HepG2 (cell line): ENCODE measurements around the gene UCKL1. TPM values are rescaled to one million over a fixed set of nuclear protein-coding genes. Genes with fewer than 3 reads are reported as not detected.

ENCODE experiments used
- microRNA counts: library from miRNA; unstranded; fragments of <30 nt; microRNA quantifications from one replicate; lab custom pipeline; 2015
- microRNA-seq: library from miRNA; unstranded; fragments of <30 nt; microRNA quantifications from one replicate; pipeline ENCODE4, GENCODE V29; 2020
- polyA plus RNA-seq, 8 experiments: library from polyadenylated mRNA; depleted of rRNA in 3 of 8; stranded (reverse) in 7 of 8; unstranded in 1 of 8; fragments of >200 nt; fragmentation: Illumina TruSeq in 4 of 8; extraction: Trizol in 4 of 8; gene quantifications; 2 replicates each; pipeline versions ENCODE4 v1.2.1 to v1.2.3, GENCODE V29; 2011 to 2016; ENCODE audit warnings: low read depth in 4 of 8, missing spikeins in 1 of 8, mixed read lengths in 1 of 8; ENCODE audit not compliant: insufficient read depth in 1 of 8
- small RNA-seq, 3 experiments: library from RNA; depleted of rRNA; stranded (forward); fragments of <200 nt; gene quantifications; one replicate each; pipeline ENCODE3, GENCODE V24; 2012; ENCODE audit warnings: low read depth in 2 of 3, low replicate concordance in 1 of 3; ENCODE audit not compliant: insufficient read length in 3 of 3, insufficient read depth in 2 of 3
- total RNA-seq, 5 experiments: library from RNA; depleted of rRNA; stranded (reverse); fragments of >200 nt; fragmentation: Illumina TruSeq; extraction: Trizol; gene quantifications; 2 replicates each; pipeline ENCODE4 v1.2.3, GENCODE V29; 2016; ENCODE audit warnings: low read depth in 1 of 5

The UCKL1 gene
- total and polyA plus RNA-seq, 2 of the 13 experiments (the other 11 are each of a cell fraction or from before 2014, with no cell fraction given) = 50.2 to 126 TPM

MicroRNA genes within 50 kb of the gene (microRNA counts, 767-probe panel; counts per million panel counts)
- microRNA hsa-miR-1914-5p (lab: Ali Mortazavi, UCI) = not detected
- microRNA hsa-miR-647 (lab: Ali Mortazavi, UCI) = not detected
- not detected for microRNA hsa-miR-941 (lab: Ali Mortazavi, UCI)

Small RNA genes within 50 kb of the gene (microRNA-seq; reads per million reads assigned to microRNA genes)
- gene MIR1914 = 7.5 reads per million, percentile 41 among the genes with 10 or more reads in this experiment
- not detected for gene MIR647
- not detected for gene MIR941-1
- gene MIR941-2 = not detected
- gene MIR941-3 = not detected
- gene MIR941-4 = not detected
- not detected for gene MIR941-5

Small RNA genes within 50 kb of the gene (small RNA-seq; reads per million reads assigned to genes)
- 0 reads per million in 3 experiments for gene MIR647
- 0 reads per million in 3 experiments for gene MIR941-2
- gene MIR941-4 = 0 reads per million in 3 experiments
- 0 reads per million in 3 experiments for gene MIR941-5
- gene RNU1-134P = 2.3 to 616 (median 40.7) reads per million in 3 experiments

Other genes starting within 250 kb of the UCKL1 start
- gene ARFRP1, start 248.4 kb downstream of the UCKL1 start, total RNA-seq (2016; rRNA removed; fragmentation: Illumina TruSeq; extraction: Trizol) = 33.7 and 51.1 TPM in 2 replicates
- gene ARFRP1, start 248.4 kb downstream of the UCKL1 start, polyA plus RNA-seq (2011; rRNA removed) = 32.0 and 42.8 TPM in 2 replicates
- gene ZGPAT, start 248.4 kb downstream of the UCKL1 start, total RNA-seq (2016; rRNA removed; fragmentation: Illumina TruSeq; extraction: Trizol) = 40.2 and 41.9 TPM in 2 replicates
- gene ZGPAT, start 248.4 kb downstream of the UCKL1 start, polyA plus RNA-seq (2011; rRNA removed) = 23.0 and 32.8 TPM in 2 replicates
- 51.5 and 61.5 TPM in 2 replicates for gene LIME1, start 219.8 kb downstream of the UCKL1 start, total RNA-seq (2016; rRNA removed; fragmentation: Illumina TruSeq; extraction: Trizol)
- 13.0 and 23.5 TPM in 2 replicates for gene LIME1, start 219.8 kb downstream of the UCKL1 start, polyA plus RNA-seq (2011; rRNA removed)
- 47.4 and 91.4 TPM in 2 replicates for gene SLC2A4RG, start 216.6 kb downstream of the UCKL1 start, total RNA-seq (2016; rRNA removed; fragmentation: Illumina TruSeq; extraction: Trizol)
- gene SLC2A4RG, start 216.6 kb downstream of the UCKL1 start, polyA plus RNA-seq (2011; rRNA removed) = 95.9 and 105 TPM in 2 replicates
- 10.9 and 13.5 TPM in 2 replicates for gene ZBTB46, start 125.2 kb downstream of the UCKL1 start, total RNA-seq (2016; rRNA removed; fragmentation: Illumina TruSeq; extraction: Trizol)
- 1.6 and 2.7 TPM in 2 replicates for gene ZBTB46, start 125.2 kb downstream of the UCKL1 start, polyA plus RNA-seq (2011; rRNA removed)
- not detected in 2 replicates for gene ABHD16B, start 94.9 kb downstream of the UCKL1 start, total RNA-seq (2016; rRNA removed; fragmentation: Illumina TruSeq; extraction: Trizol)
- gene ABHD16B, start 94.9 kb downstream of the UCKL1 start, polyA plus RNA-seq (2011; rRNA removed) = not detected in 2 replicates
- gene TPD52L2, start 91.1 kb downstream of the UCKL1 start, total RNA-seq (2016; rRNA removed; fragmentation: Illumina TruSeq; extraction: Trizol) = 156 and 187 TPM in 2 replicates
- gene TPD52L2, start 91.1 kb downstream of the UCKL1 start, polyA plus RNA-seq (2011; rRNA removed) = 184 and 198 TPM in 2 replicates
- gene DNAJC5, start 61.3 kb downstream of the UCKL1 start, total RNA-seq (2016; rRNA removed; fragmentation: Illumina TruSeq; extraction: Trizol) = 54.3 and 64.5 TPM in 2 replicates
- gene DNAJC5, start 61.3 kb downstream of the UCKL1 start, polyA plus RNA-seq (2011; rRNA removed) = 42.8 and 51.8 TPM in 2 replicates
- 22.0 and 30.6 TPM in 2 replicates for gene ZNF512B, start 13.5 kb upstream of the UCKL1 start, total RNA-seq (2016; rRNA removed; fragmentation: Illumina TruSeq; extraction: Trizol)
- 11.5 and 16.4 TPM in 2 replicates for gene ZNF512B, start 13.5 kb upstream of the UCKL1 start, polyA plus RNA-seq (2011; rRNA removed)
- 5.1 and 6.1 TPM in 2 replicates for gene SAMD10, start 23.2 kb upstream of the UCKL1 start, total RNA-seq (2016; rRNA removed; fragmentation: Illumina TruSeq; extraction: Trizol)
- 11.0 and 11.8 TPM in 2 replicates for gene SAMD10, start 23.2 kb upstream of the UCKL1 start, polyA plus RNA-seq (2011; rRNA removed)
- gene PRPF6, start 24.7 kb upstream of the UCKL1 start, total RNA-seq (2016; rRNA removed; fragmentation: Illumina TruSeq; extraction: Trizol) = 101 and 127 TPM in 2 replicates
- gene PRPF6, start 24.7 kb upstream of the UCKL1 start, polyA plus RNA-seq (2011; rRNA removed) = 63.7 and 65.3 TPM in 2 replicates
- gene C20orf204, start 79.8 kb upstream of the UCKL1 start, total RNA-seq (2016; rRNA removed; fragmentation: Illumina TruSeq; extraction: Trizol) = 36.8 and 80.0 TPM in 2 replicates
- 22.1 and 27.2 TPM in 2 replicates for gene C20orf204, start 79.8 kb upstream of the UCKL1 start, polyA plus RNA-seq (2011; rRNA removed)
- gene SOX18, start 93.2 kb upstream of the UCKL1 start, total RNA-seq (2016; rRNA removed; fragmentation: Illumina TruSeq; extraction: Trizol) = 1.3 and 1.9 TPM in 2 replicates
- gene SOX18, start 93.2 kb upstream of the UCKL1 start, polyA plus RNA-seq (2011; rRNA removed) = 1.6 and 2.0 TPM in 2 replicates
- gene TCEA2, start 106.8 kb upstream of the UCKL1 start, total RNA-seq (2016; rRNA removed; fragmentation: Illumina TruSeq; extraction: Trizol) = 25.9 and 33.7 TPM in 2 replicates
- 28.1 and 36.8 TPM in 2 replicates for gene TCEA2, start 106.8 kb upstream of the UCKL1 start, polyA plus RNA-seq (2011; rRNA removed)
- gene RGS19, start 123.1 kb upstream of the UCKL1 start, total RNA-seq (2016; rRNA removed; fragmentation: Illumina TruSeq; extraction: Trizol) = 10.2 and 10.7 TPM in 2 replicates
- gene RGS19, start 123.1 kb upstream of the UCKL1 start, polyA plus RNA-seq (2011; rRNA removed) = 11.9 and 14.7 TPM in 2 replicates
- 0.27 and 0.35 TPM in 2 replicates for gene OPRL1, start 123.7 kb upstream of the UCKL1 start, total RNA-seq (2016; rRNA removed; fragmentation: Illumina TruSeq; extraction: Trizol)
- gene OPRL1, start 123.7 kb upstream of the UCKL1 start, polyA plus RNA-seq (2011; rRNA removed) = 0.71 and 0.77 TPM in 2 replicates
- not detected in 2 replicates for gene LKAAEAR1, start 128.0 kb upstream of the UCKL1 start, total RNA-seq (2016; rRNA removed; fragmentation: Illumina TruSeq; extraction: Trizol)
- gene LKAAEAR1, start 128.0 kb upstream of the UCKL1 start, polyA plus RNA-seq (2011; rRNA removed) = not detected in 2 replicates
- not detected in 2 replicates for gene NPBWR2, start 151.1 kb upstream of the UCKL1 start, total RNA-seq (2016; rRNA removed; fragmentation: Illumina TruSeq; extraction: Trizol)
- gene NPBWR2, start 151.1 kb upstream of the UCKL1 start, polyA plus RNA-seq (2011; rRNA removed) = not detected in 2 replicates
- 0.42 and 0.58 TPM in 2 replicates for gene MYT1, start 208.0 kb upstream of the UCKL1 start, total RNA-seq (2016; rRNA removed; fragmentation: Illumina TruSeq; extraction: Trizol)
- 2.5 and 3.2 TPM in 2 replicates for gene MYT1, start 208.0 kb upstream of the UCKL1 start, polyA plus RNA-seq (2011; rRNA removed)